MM.1S (cell line): Measurements from ENCODE around the gene BBS10.
"Not testable (repeated sequence)": the region's sequence is repeated elsewhere in the genome, so short reads cannot be mapped to it uniquely, and the experiment has no call there.

Source experiments
- CTCF ChIP-seq: fragments of 300-600 bp; sonication (generic); IDR thresholded peaks from 2 replicates; pipeline ENCODE4 v1.5.1; 2016; ENCODE audit warnings: antibody characterized with exemption, low read length, mixed read lengths
- EZH2 ChIP-seq: fragments of 300-600 bp; sonication (generic); optimal IDR thresholded peaks from 2 replicates; pipeline ENCODE3; 2017; ENCODE audit warnings: low read depth, mild to moderate bottlenecking, antibody characterized with exemption, low read length, mixed read lengths
- EZH2phosphoT487 ChIP-seq: fragments of 300-600 bp; sonication (generic); IDR thresholded peaks from 2 replicates; pipeline ENCODE4 v1.6.1; 2018; ENCODE audit warnings: antibody characterized with exemption, low read length

- not testable (repeated sequence) for TF ChIP-seq CTCF, EZH2, EZH2phosphoT487
Measured at GRCh38 chr12:76319595-76320319, 28.5 kb downstream of the BBS10 start.
